ENCODE measurements around the gene RGMB.

Gene RGMB

DNA sequence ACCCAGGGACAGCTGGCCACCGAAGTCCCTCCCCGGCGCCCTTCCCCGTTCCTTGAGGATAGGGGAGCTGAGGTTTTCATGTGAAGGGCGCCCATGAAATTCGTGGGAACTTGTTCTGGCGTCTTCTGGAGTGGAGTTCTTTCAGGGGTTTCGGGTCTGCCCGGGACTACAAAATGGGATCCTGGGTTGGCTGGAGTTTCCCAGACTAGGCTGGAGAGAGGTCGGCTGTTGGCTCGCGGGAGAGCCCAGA is 3.6 kb upstream of the RGMB start:
- Histone ChIP-seq H3K4ac (ENCODE audit: low read depth, low read length) (no peak overlapping the region), H3K4me3 (ENCODE audit: low read depth, low read length) (peak overlapping the region; percentile 74), H3K79me2 (ENCODE audit: control insufficient read depth, insufficient read depth, low read length, poor library complexity) (peaks cover 5% of the 10 kb centered on the region), H3K4me2 (ENCODE audit: low read length) (peak overlapping the region; percentile 99), H3K79me1 (ENCODE audit: low read length) (peaks cover 13% of the 10 kb centered on the region), H3K9ac (ENCODE audit: low read length) (no peak overlapping the region), H2AK5ac (ENCODE audit: low read length) (no peak overlapping the region), H2BK5ac (ENCODE audit: low read depth, low read length, poor library complexity) (no peak overlapping the region), H2BK120ac (ENCODE audit: insufficient read depth, low read length, poor library complexity) (no peak overlapping the region), H3K27ac (ENCODE audit: low read depth, low read length) (no peak overlapping the region), H3K36me3 (ENCODE audit: control insufficient read depth in 1 of 2, insufficient read depth in 2 of 2, low read length in 2 of 2) (no peaks in the 10 kb centered on the region), H3K9me3 (ENCODE audit: insufficient read depth, low read depth, low read length) (no peaks in the 10 kb centered on the region), H3K4me1 (ENCODE audit: control insufficient read depth in 1 of 2, insufficient read depth in 2 of 2, low read length in 2 of 2) (peaks cover 3 to 8% of the 10 kb centered on the region in 2 experiments), H2AFZ (ENCODE audit: insufficient read depth, low read length, poor library complexity) (peak overlapping the region; percentile 62), H3K27me3 (ENCODE audit: insufficient read depth, low read length) (peaks cover 14% of the 10 kb centered on the region), H4K8ac (ENCODE audit: low read depth, low read length) (no peak overlapping the region), H3K23ac (ENCODE audit: low read length) (no peak overlapping the region), H3K14ac (ENCODE audit: low read length) (no peak overlapping the region), H3K18ac (ENCODE audit: low read length) (no peak overlapping the region), H2BK12ac (ENCODE audit: low read length) (no peak overlapping the region), H4K91ac (ENCODE audit: low read depth, low read length) (no peak overlapping the region), H4K12ac (ENCODE audit: low read depth, low read length) (no peak overlapping the region)
- DNase-seq: no peak
- no CpG with 5 or more reads among the region's 12 CpGs for WGBS (ENCODE audit: extremely low coverage, insufficient coverage, insufficient read length)

DNA sequence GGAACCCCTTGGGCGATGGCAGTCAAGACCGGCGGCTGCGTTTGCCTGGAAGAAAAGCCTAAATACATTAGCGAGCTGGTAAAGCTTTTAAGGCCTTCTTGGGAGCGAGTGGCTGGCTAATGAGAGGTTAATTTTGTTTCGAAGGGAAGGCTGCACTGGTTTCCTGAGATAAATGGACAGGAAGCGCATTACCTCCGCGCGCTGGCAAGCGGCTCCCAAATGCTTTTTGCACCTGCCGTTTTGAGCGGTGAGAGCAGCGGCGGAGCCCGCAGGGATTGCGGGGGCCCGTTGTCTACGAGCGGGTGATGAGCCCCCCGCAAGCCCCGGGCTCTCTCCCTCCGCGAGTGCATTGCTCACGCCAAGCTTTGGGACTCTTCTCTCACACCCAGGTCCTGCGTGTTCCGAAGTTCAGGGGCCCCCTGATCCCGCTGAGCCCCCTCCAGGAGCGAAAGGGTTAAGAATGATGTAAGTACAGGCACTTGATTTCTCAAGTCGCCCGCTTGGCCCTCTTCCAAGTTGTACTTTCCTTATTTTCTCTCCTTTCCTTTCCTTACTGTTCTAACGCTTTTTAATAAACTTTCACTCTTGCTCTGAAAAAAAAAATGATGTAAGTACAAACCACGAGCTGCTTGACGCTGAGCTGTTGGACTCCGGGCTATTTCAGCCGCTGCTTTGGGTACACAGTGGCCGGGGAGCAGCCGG is 3.1 kb upstream of the RGMB start:
- no CpG with 5 or more reads among the region's 39 CpGs for WGBS (ENCODE audit: extremely low coverage, insufficient coverage, insufficient read length)
- Histone ChIP-seq H3K18ac (ENCODE audit: low read length) (no peak overlapping the region), H3K27me3 (ENCODE audit: insufficient read depth, low read length) (peaks cover 14% of the 10 kb centered on the region), H3K9me3 (ENCODE audit: insufficient read depth, low read depth, low read length) (no peaks in the 10 kb centered on the region), H2BK120ac (ENCODE audit: insufficient read depth, low read length, poor library complexity) (no peak overlapping the region), H3K14ac (ENCODE audit: low read length) (no peak overlapping the region), H2AK5ac (ENCODE audit: low read length) (no peak overlapping the region), H3K4me1 (ENCODE audit: control insufficient read depth in 1 of 2, insufficient read depth in 2 of 2, low read length in 2 of 2) (peaks cover 3 to 8% of the 10 kb centered on the region in 2 experiments), H4K91ac (ENCODE audit: low read depth, low read length) (no peak overlapping the region), H3K4ac (ENCODE audit: low read depth, low read length) (no peak overlapping the region), H4K12ac (ENCODE audit: low read depth, low read length) (no peak overlapping the region), H3K27ac (ENCODE audit: low read depth, low read length) (no peak overlapping the region), H2BK12ac (ENCODE audit: low read length) (no peak overlapping the region), H2AFZ (ENCODE audit: insufficient read depth, low read length, poor library complexity) (no peak overlapping the region), H3K4me2 (ENCODE audit: low read length) (peak overlapping the region; percentile 99), H3K36me3 (ENCODE audit: control insufficient read depth in 1 of 2, insufficient read depth in 2 of 2, low read length in 2 of 2) (no peaks in the 10 kb centered on the region), H2BK5ac (ENCODE audit: low read depth, low read length, poor library complexity) (no peak overlapping the region), H3K23ac (ENCODE audit: low read length) (no peak overlapping the region), H3K79me1 (ENCODE audit: low read length) (peaks cover 13% of the 10 kb centered on the region), H3K4me3 (ENCODE audit: low read depth, low read length) (peak overlapping the region; percentile 74), H3K9ac (ENCODE audit: low read length) (no peak overlapping the region), H3K79me2 (ENCODE audit: control insufficient read depth, insufficient read depth, low read length, poor library complexity) (peaks cover 5% of the 10 kb centered on the region), H4K8ac (ENCODE audit: low read depth, low read length) (no peak overlapping the region)
- peak; percentile 51 to 53 for DNase-seq

DNA sequence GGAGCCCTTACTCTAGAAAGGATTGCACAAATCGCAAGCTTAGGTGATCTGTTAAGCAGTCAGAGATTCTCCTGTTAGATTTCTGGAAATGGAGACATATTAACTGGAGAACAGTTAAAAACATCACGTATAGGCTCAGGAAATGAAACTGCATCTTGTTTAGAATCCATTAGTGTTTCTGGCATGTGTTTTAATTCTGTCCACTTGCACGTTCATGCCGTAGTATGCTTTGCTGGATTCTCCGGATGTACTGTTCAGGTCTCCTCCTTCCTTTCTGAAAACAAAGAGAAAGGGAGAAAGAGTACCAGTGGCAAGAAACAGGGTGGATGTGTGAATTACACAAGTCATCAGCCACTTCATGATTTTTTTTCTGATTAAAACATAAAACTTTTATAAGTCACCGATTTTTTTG is 2.5 kb upstream of the RGMB start:
- H3K4me3 ChIP-seq (ENCODE audit: low read depth, low read length): no peak overlapping the region
- no peak overlapping the region for H3K14ac ChIP-seq (ENCODE audit: low read length)
- no peaks in the 10 kb centered on the region for H3K9me3 ChIP-seq (ENCODE audit: insufficient read depth, low read depth, low read length)
- H2AK5ac ChIP-seq (ENCODE audit: low read length): no peak overlapping the region
- H4K8ac ChIP-seq (ENCODE audit: low read depth, low read length): no peak overlapping the region
- H2BK12ac ChIP-seq (ENCODE audit: low read length): no peak overlapping the region
- no peak overlapping the region for H3K23ac ChIP-seq (ENCODE audit: low read length)
- peak in 1 of 2 donors; percentile 33 for DNase-seq
- H3K79me1 ChIP-seq (ENCODE audit: low read length): peaks cover 13% of the 10 kb centered on the region
- H3K27me3 ChIP-seq (ENCODE audit: insufficient read depth, low read length): peaks cover 14% of the 10 kb centered on the region
- no peaks in the 10 kb centered on the region for H3K36me3 ChIP-seq (ENCODE audit: control insufficient read depth in 1 of 2, insufficient read depth in 2 of 2, low read length in 2 of 2)
- WGBS (ENCODE audit: extremely low coverage, insufficient coverage, insufficient read length): no CpG with 5 or more reads among the region's 6 CpGs
- peaks cover 8% of the 10 kb centered on the region for H3K79me2 ChIP-seq (ENCODE audit: control insufficient read depth, insufficient read depth, low read length, poor library complexity)
- peaks cover 3 to 8% of the 10 kb centered on the region in 2 experiments for H3K4me1 ChIP-seq (ENCODE audit: control insufficient read depth in 1 of 2, insufficient read depth in 2 of 2, low read length in 2 of 2)
- no peak overlapping the region for H3K18ac ChIP-seq (ENCODE audit: low read length)
- no peak overlapping the region for H3K9ac ChIP-seq (ENCODE audit: low read length)
- no peak overlapping the region for H2BK5ac ChIP-seq (ENCODE audit: low read depth, low read length, poor library complexity)
- H3K4ac ChIP-seq (ENCODE audit: low read depth, low read length): no peak overlapping the region
- H2BK120ac ChIP-seq (ENCODE audit: insufficient read depth, low read length, poor library complexity): no peak overlapping the region
- no peak overlapping the region for H2AFZ ChIP-seq (ENCODE audit: insufficient read depth, low read length, poor library complexity)
- no peak overlapping the region for H4K91ac ChIP-seq (ENCODE audit: low read depth, low read length)
- H3K4me2 ChIP-seq (ENCODE audit: low read length): peak overlapping the region; percentile 99
- H4K12ac ChIP-seq (ENCODE audit: low read depth, low read length): no peak overlapping the region
- H3K27ac ChIP-seq (ENCODE audit: low read depth, low read length): no peak overlapping the region

DNA sequence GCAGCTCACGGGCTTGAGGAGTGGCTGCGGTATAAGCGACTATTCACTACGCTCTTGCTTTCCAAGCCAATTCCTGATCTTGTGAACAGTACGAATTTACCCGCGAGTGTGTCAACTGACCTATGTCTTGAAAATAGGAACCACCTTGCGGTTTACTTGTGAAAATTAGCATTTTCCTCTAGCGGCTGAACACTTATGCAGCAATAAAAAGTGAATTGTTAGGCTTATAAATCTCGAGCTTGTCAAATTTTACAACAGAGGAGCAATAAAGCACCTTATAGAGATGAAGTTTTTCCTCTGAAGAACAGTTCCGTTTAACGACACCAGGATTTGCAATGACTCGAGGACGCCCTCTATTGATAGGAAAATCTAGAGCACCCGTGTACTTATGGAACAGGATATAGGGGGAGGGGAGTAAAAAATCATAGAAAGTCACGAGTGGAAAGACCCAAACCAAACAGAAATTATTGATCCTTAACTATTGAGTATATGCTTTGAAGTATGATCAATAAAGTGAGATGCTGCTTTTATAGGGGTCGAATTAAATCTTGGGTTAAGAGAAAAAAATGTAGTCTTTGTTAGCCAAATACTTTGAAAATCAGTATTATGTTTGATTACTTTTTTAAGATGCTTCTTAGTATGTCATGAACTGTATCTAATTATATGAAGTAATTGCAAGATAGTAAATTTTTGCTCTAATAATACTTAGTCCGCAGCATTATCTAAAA is 1.9 kb upstream of the RGMB start:
- H3K9ac ChIP-seq (ENCODE audit: low read length): no peak overlapping the region
- no peak overlapping the region for H4K8ac ChIP-seq (ENCODE audit: low read depth, low read length)
- H2BK120ac ChIP-seq (ENCODE audit: insufficient read depth, low read length, poor library complexity): no peak overlapping the region
- H3K4me2 ChIP-seq (ENCODE audit: low read length): peak overlapping the region; percentile 99
- H2AK5ac ChIP-seq (ENCODE audit: low read length): no peak overlapping the region
- H3K79me2 ChIP-seq (ENCODE audit: control insufficient read depth, insufficient read depth, low read length, poor library complexity): peaks cover 8% of the 10 kb centered on the region
- H3K27ac ChIP-seq (ENCODE audit: low read depth, low read length): no peak overlapping the region
- H3K18ac ChIP-seq (ENCODE audit: low read length): no peak overlapping the region
- H4K12ac ChIP-seq (ENCODE audit: low read depth, low read length): no peak overlapping the region
- no peaks in the 10 kb centered on the region for H3K9me3 ChIP-seq (ENCODE audit: insufficient read depth, low read depth, low read length)
- peaks cover 3 to 8% of the 10 kb centered on the region in 2 experiments for H3K4me1 ChIP-seq (ENCODE audit: control insufficient read depth in 1 of 2, insufficient read depth in 2 of 2, low read length in 2 of 2)
- H3K23ac ChIP-seq (ENCODE audit: low read length): no peak overlapping the region
- no peak overlapping the region for H3K14ac ChIP-seq (ENCODE audit: low read length)
- no peak overlapping the region for H3K4me3 ChIP-seq (ENCODE audit: low read depth, low read length)
- H3K36me3 ChIP-seq (ENCODE audit: control insufficient read depth in 1 of 2, insufficient read depth in 2 of 2, low read length in 2 of 2): no peaks in the 10 kb centered on the region
- DNase-seq: peak; percentile 68 to 96
- H4K91ac ChIP-seq (ENCODE audit: low read depth, low read length): no peak overlapping the region
- H3K79me1 ChIP-seq (ENCODE audit: low read length): peaks cover 13% of the 10 kb centered on the region
- H2BK12ac ChIP-seq (ENCODE audit: low read length): no peak overlapping the region
- H3K4ac ChIP-seq (ENCODE audit: low read depth, low read length): no peak overlapping the region
- WGBS (ENCODE audit: extremely low coverage, insufficient coverage, insufficient read length): no CpG with 5 or more reads among the region's 18 CpGs
- H2BK5ac ChIP-seq (ENCODE audit: low read depth, low read length, poor library complexity): no peak overlapping the region
- H2AFZ ChIP-seq (ENCODE audit: insufficient read depth, low read length, poor library complexity): no peak overlapping the region
- peaks cover 14% of the 10 kb centered on the region for H3K27me3 ChIP-seq (ENCODE audit: insufficient read depth, low read length)

Data from trophoblast cell (in vitro differentiated cells and primary cell).